Jurkat, Clone E6-1 (cell line): ENCODE results near the gene SLC6A7.

Experiments used
- DNase-seq: peaks from one replicate; pipeline ENCODE4 v3.0.0-alpha.2; 2011; ENCODE audit warnings: low read depth, low spot score
- H3K4me3 ChIP-seq: 2 replicates; pipeline ENCODE4 v1.5.1; 2011; ENCODE audit warnings: mild to moderate bottlenecking, low read length, control low read depth, moderate library complexity

The SLC6A7 gene

GRCh38 chr5:150154618-150155128 lies 35.2 kb upstream of the SLC6A7 start:
- no peak overlapping the region for H3K4me3 ChIP-seq
- no peak for DNase-seq

- no peak for DNase-seq
- H3K4me3 ChIP-seq: no peak within 1 kb of the TSS
Measured at GRCh38 chr5:150155258-150156026, 34.4 kb upstream of the SLC6A7 start, which contains the start of gene PDGFRB. TSS of gene PDGFRB (minus strand) at chr5:150155845. CDS start at chr5:150137047, 18,798 bp downstream.

- no peak overlapping the region for H3K4me3 ChIP-seq
- no peak for DNase-seq
Measured at GRCh38 chr5:150156027-150156368, 33.9 kb upstream of the SLC6A7 start.

- no peak overlapping the region for H3K4me3 ChIP-seq
- no peak for DNase-seq
Measured at GRCh38 chr5:150156540-150156939, 33.3 kb upstream of the SLC6A7 start.

- no peak overlapping the region for H3K4me3 ChIP-seq
- no peak for DNase-seq
Measured at GRCh38 chr5:150157168-150157567, 32.7 kb upstream of the SLC6A7 start.

GRCh38 chr5:150158170-150158949 lies 31.5 kb upstream of the SLC6A7 start:
- H3K4me3 ChIP-seq: no peak overlapping the region
- DNase-seq: no peak

GRCh38 chr5:150159031-150159430 lies 30.8 kb upstream of the SLC6A7 start:
- no peak overlapping the region for H3K4me3 ChIP-seq
- DNase-seq: no peak

GRCh38 chr5:150159741-150160179 lies 30.1 kb upstream of the SLC6A7 start:
- DNase-seq: no peak

GRCh38 chr5:150160448-150161081 lies 29.3 kb upstream of the SLC6A7 start:
- DNase-seq: no peak
- H3K4me3 ChIP-seq: no peak overlapping the region

More at GRCh38 chr5:150159741-150160179, 30.1 kb upstream of the SLC6A7 start:
- no peak overlapping the region for H3K4me3 ChIP-seq

- H3K4me3 ChIP-seq: no peak overlapping the region; the same call in 1 of the 2 replicates
- peak; percentile 55 for DNase-seq
Measured at GRCh38 chr5:150161242-150162141, 28.4 kb upstream of the SLC6A7 start.

GRCh38 chr5:150162142-150162513 lies 27.7 kb upstream of the SLC6A7 start:
- no peak for DNase-seq
- H3K4me3 ChIP-seq: no peak overlapping the region

- no peak for DNase-seq
- H3K4me3 ChIP-seq: no peak overlapping the region
Measured at GRCh38 chr5:150163035-150163434, 26.8 kb upstream of the SLC6A7 start.

GRCh38 chr5:150163547-150164059 lies 26.3 kb upstream of the SLC6A7 start:
- DNase-seq: no peak
- H3K4me3 ChIP-seq: no peak overlapping the region

GRCh38 chr5:150164211-150164980 lies 25.5 kb upstream of the SLC6A7 start:
- DNase-seq: no peak
- H3K4me3 ChIP-seq: no peak overlapping the region

- no peak for DNase-seq
- H3K4me3 ChIP-seq: no peak overlapping the region
Measured at GRCh38 chr5:150166037-150166649, 23.7 kb upstream of the SLC6A7 start.

GRCh38 chr5:150166650-150167511 lies 23.0 kb upstream of the SLC6A7 start, which contains the start of gene CDX1:
TSS of gene CDX1 (plus strand) at chr5:150166778. CDS start at chr5:150166877, 99 bp downstream.
- H3K4me3 ChIP-seq: no peak within 1 kb of the TSS
- DNase-seq: no peak

- no peak overlapping the region for H3K4me3 ChIP-seq
- no peak for DNase-seq
Measured at GRCh38 chr5:150167512-150167850, 22.4 kb upstream of the SLC6A7 start.
